ENCODE data around the gene OR12D1.

GRCh38 chr6:29424168-29424567 is 9.4 kb downstream of the OR12D1 start:
- TF ChIP-seq POLR2A (IDR thresholded peaks at IDR 0.05): no peak
- TF ChIP-seq CTCF (IDR thresholded peaks at IDR 0.05): no peak
- TF ChIP-seq POLR2AphosphoS5 (IDR thresholded peaks at IDR 0.05): no peak
